HG03196 (cell line): ENCODE results near the gene MCM3AP.
"Not testable (repeated sequence)": the region's sequence is repeated elsewhere in the genome, so short reads cannot be mapped to it uniquely, and the experiment has no call there.

Source experiments
- ATAC-seq: cut with Tn5 transposase; IDR thresholded peaks from one replicate; pipeline ENCODE4 v1.9.1; 2021; ENCODE audit not compliant: unreplicated experiment

Gene MCM3AP

DNA sequence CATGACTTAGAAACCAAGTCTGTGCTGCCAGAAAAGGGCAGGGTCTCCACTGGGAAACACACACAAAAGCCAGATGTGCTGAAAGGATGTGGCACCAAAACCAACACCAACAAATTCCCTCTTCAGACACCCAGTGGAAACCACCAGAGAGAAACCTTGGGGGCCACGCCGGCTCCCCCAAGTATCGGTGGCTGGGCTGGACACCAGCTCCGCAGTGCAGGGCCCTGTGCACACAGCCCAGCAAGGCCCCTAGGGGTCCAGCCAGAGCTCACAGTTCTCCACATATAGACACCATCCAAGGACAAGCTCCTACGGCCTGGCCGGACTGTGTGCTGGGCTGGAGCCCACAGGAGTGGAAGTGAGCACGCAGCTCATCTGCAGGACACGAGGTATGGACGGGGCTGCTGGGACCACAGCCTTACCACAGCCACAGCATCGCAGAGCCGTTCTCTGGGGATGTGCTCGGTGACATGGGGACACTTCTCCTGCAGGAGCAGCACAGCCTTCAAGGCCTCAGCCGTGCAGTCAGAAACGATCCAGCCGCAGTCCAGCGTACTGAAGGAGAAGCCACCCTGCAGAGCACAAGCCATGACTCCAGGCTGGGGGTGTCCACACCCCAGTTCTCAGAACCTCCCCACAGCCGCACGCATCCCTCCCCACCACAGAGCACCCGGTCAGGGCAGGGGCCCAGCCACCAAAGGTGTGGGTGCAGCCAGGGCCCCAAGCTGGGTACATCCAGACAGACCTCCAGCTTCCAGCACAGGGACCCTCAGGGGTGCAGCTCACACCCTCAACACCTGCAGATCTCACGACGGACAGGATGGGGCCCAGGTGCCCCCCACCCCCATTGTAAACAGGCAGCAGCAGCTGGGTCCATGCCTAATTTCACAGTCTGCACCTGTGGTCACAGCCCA, 78.1 kb downstream of the MCM3AP start:
- ATAC-seq = no peak

DNA sequence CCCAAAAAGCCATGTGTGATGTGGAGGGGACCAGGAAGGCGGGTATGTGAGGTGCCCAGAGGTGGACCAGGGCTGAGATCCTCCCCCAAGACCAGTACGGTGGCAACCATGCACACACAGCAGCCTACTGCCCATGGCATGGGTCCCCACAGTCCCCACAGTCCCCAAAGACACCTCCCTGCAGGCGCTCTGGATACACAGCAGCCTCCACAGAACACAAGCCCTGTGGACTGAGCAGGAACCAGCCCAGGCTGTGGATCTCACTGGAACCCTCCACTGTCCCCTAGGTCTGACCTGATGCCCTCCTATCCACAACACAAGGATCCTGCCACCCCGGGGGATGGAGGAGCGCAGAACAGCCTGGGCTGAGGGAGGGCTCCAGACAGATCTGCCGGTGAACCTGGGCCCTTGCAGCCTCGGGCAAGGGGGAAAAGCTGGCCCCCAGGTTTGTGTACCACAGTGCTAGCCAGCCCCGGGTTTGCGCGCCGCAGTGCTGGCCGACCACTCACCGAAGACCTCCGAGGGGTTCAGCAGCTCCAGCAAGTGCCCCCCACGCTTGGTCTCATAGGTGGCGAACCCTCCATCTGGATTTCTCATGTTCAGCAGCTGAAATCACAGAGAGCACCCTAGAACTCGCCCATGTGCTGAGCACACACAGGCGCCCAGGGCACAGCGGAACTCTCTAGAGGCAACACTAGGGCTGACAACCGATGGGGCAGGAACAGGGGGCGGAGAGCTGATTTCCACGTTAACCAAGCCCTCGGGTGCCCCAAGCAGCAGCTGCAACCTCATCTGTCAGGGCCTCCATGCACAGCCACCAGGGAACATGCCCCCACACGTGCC, 79.0 kb downstream of the MCM3AP start:
- no peak for ATAC-seq

DNA sequence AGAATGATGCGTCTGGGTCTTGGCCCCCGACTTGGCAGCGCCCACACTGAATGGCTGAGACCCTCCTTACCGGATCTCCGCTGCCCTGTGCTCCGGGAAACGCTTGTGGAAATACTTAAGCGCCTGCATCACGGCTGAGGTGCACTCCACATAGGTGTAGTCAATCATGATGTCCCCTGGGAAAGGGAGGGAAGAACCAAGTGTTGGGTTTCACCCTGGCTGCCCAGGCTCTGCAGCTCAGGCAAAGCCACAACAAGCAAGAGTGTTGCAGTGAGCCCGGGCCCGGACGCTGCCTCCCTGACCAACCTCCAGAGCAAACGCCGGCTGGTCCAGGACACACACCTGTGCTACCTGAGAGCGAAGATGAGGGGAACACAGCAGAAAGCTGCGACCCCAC, 79.6 kb downstream of the MCM3AP start:
- ATAC-seq = no peak

DNA sequence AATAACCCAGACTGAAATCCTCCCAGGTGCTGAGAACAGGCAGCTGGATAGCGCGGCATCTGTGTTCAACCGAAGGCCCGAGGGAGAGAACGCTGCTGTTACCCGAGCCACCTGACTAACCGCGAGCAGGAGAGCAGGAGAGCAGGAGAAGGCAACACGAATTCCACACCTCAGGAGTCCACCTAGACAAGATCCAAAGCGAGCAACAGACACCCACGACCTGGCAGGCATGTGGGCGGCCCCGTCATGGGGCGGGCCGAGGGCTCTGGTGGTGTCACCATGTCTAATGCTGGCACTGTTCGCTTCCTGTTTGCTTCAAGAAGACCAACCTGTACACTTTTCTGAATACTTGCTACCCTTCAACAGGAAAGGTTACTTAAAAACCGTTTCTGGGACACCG, 80.2 kb downstream of the MCM3AP start:
- no peak for ATAC-seq

DNA sequence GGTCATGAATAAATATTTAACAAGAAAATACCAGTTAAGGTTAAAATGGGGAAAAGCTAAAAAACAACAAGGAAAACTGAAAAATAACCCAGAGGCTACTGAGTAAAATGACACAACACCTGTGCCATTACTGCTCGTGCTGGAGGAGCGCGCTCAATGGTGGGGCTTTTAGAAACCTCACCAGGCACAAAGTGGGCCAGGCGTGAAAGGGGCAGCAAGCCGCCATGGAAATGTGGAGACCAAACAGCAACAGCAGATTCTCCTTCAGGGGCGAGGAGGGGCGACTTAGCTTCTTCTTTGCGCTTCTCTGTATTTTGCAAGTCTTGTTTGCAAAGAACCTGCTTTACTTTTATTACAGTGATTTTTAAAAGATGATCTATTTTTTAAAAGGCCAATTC, 82.2 kb downstream of the MCM3AP start:
- ATAC-seq = no peak

DNA sequence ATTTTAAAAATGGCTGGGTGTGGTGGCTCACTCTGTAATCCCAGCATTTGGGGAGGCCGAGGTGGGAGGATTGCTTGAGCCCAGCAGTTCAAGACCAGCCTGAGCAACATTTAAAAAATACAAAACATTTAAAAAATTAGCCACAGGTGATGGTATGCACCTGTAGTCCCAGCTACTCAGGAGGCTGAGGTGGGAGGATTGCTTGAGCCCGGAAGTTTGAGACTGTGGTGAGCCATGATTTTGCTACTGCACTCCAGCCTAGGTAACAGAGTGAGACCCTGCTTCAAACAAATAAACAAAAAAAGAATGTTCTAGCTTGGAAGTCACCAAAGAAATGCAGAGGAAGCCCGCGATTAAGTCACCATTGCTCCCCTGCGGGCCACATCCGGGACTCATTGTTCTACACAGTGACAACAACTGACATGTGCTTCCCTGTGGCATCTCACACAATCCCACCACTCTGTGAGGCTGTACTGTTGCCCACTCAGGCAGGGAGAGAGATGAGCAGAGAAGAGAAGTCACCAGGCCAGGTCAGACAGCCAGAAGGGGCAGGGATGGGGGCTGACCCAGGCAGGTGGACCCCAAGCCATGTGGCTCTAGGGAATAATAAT, 82.7 kb downstream of the MCM3AP start:
- ATAC-seq = no peak

DNA sequence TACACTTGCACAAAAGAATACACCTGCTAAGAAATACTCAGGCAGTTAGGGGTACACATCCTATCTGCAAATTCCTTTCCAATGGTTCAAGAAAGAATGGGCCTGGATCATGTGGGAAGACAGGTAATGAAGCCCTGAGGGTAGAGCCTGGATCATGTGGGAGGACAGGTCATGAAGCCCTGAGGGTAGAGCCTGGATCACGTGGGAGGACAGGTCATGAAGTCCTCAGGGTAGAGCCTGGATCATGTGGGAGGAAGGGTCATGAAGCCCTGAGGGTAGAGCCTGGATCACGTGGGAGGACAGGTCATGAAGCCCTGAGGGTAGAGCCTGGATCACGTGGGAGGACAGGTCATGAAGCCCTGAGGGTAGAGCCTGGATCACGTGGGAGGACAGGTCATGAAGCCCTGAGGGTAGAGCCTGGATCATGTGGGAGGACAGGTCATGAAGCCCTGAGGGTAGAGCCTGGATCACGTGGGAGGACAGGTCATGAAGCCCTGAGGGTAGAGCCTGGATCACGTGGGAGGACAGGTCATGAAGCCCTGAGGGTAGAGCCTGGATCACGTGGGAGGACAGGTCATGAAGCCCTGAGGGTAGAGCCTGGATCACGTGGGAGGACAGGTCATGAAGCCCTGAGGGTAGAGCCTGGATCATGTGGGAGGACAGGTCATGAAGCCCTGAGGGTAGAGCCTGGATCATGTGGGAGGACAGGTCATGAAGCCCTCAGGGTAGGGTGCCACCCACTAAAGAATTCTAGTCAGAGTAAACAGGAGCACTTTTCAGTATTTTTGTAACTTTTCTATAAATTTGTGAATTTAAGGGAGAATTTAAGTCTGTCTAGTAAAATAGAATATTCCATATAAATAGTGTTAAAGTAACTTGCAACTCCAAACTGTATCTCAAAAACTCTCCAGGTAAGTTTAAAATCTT, 84.3 kb downstream of the MCM3AP start:
- ATAC-seq = not testable (repeated sequence)

DNA sequence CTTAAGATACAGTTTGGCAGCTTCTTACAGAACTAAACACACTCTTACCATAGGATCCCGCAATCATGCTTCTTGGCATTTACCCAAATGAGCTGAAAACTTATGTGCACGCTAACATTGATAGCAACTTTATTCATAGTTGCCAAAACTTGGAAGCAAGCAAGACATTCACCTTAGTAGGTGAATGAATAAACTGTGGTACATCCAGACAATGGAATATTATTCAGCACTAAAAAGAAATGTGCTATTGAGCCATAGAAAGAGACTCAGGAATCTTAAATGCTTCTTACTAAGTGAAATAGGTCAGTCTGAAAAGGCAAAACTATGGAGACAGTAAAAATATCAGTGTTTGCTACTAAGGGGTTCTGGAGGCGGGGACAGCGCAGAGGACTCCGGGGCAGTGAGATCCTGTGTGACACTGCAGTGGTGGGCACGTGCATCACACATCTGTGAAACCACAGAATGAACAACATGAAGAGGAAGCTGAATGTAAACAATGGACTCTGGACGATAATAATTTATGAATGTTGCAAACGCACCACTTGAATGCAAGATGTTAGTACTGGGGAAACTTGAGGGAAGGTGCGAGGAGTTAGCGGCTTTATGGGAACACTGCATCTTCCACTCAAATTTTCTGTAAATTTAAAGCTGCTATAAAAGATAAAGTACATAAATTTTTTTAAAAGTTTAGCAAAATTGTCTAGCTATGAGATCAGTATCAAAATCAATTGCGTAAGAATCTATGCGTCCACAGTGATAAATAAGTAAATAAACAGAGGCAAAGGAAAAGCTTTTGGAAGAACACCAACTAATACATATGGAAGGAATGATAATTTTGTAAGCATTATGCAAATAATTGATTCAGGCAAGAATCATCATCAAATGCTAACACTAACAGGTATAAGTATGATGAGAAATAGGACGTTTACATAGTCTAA, 85.7 kb downstream of the MCM3AP start:
- ATAC-seq = no peak

DNA sequence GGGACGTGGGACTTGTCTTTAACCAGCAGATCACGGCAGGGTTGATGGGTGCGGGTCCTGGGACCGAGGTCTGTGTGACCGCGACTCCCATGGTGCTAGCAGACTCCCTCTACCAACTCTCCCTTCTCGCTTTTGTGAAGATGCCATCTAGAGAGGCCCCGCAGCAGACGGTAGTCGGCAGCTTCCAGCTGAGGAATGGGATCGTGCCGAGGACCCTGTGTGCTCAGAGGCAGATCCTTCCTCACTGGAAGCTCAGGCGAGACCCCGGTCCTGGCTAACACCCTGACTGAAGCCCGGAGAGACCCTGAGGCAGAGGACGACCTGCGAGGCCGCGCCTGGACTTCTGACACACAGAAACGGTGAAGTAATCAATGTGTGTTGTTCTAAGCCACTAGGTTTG, 88.7 kb downstream of the MCM3AP start:
- ATAC-seq = no peak

DNA sequence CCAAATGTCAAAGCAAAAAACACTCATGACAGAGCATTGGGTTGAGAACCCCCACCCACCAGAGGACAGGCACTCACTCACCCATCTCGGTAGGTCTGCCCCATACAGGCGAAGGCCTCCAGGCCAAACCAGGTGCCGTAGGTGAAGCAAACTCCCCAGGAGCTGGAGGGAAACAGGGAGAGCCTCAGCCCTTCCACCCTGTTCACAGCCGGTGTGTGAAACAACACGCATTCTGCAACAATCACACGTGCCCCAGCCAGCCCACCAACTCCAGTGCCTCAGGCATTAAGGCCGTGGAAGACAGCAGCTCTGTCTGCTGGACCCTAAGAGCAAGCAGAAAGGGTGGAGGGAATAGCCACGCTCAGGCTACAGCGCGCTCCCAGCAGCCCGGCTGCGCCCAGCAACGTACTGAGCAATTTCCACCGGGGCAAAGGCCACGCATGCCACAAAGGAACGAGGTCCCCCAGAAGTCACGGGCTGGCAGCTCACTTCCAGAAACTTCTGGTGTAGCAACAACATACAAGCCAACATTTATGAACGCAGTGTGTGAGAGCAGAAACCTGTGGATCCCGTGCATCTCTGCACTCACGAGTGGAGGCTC, 89.7 kb downstream of the MCM3AP start:
- no peak for ATAC-seq

DNA sequence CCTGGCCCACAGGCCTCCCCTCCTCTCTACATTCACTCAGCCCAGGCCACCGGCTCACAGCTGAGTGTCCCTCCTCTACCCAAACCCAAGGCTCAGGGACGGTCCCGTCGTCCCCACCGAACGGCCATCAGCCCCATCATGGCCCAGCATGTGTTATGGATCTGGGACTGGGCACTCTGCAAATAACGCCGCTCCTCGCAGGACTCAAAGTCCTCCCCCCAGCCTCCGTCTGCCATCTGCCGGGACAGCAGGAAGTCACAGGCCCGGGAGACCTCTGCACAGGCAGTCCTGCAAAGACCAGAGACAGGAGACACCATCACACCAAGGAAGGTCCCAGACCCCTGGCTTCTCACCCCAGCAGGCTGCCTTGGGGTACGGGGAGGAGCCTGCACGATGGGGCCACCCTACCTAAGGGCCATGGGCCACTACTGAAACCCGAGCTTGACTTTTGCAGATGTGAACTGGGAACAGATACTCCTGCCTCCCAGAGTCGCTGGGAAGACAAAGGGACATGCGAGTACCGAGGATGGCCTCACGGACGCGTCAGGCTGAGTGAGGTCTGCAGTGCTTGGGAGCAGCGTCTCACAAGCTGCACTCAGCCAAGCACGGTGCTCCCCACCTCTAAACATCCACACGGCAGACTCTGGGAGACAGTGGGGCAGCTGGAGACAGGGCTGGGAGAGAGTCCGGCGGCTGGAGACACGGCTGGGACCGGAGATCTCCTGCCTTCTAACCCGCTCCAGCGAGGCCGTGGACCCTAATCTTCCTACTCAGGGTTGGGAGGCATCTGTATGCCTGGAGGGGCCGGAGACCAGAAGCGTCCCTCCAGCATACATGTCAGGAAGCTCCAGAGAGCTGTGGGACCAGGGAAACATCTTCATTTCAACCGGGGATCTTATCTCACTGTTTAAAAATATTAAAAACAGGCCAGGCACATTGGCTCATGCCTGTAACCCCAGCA, 90.8 kb downstream of the MCM3AP start:
- no peak for ATAC-seq

DNA sequence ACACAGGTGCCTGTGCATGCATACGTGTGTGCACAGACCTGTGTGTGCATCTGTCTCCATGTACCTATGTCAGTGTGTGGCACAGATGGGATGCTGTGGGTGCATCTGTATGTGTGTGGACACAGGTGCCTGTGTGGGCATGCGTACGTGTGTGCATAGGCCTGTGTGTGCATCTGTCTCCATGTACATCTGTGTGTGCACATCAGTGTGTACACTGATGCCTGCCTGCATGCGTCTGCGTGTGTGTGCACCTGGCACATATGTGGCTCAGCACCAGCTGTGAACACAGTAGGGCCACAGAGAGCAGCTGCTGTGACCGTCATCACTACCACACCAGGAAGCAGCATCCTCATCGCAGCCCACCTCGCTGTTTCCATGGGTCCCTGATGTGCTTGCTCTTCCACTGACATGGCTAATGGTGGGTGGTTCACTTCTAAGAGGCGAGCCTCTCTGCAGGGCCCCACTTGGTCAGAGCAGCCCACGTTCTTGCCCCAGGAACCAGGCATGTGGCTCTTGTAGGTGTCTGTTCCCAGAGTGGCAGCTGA, 91.5 kb downstream of the MCM3AP start:
- no peak for ATAC-seq

DNA sequence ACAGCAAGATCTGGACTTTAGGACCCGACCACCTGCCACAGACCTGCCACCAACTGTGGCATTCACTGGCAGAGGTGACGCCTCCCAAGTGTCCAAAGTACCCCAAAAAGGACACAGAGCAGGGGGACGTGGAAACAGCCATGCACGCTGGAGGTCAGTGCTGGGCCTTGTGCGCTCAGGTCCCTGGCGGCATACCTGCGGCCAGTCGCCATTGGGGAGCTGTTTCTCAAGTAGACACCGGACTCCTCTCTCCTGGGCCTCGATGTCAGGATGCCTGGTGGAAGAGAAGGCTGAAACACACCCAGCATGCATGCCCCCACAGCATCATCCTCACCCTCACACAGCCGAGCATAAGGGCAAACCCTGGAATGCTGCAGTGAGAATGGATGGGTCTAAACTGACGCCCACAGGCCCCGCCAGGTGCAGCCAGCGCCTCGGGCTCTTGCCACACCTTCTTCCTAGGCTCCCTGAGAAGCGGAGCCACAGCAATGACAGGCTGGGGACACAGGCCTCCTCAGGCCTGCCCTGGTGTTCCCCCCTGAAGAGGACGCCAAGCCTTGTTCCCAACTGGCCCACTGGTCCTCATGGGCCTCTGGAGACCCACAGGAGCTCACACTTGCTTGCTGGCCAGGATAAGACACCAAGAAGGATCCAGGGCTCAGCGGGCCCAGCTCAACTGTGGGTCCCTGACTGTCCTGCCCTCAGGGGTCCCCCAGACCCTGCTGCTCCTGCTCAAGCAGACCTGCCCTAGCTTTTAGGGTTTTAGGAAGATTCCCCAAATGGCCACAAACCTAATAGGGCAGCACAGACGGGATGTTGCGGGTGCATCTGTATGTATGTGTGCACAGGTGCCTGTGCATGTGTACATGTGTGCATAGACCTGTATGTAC, 93.5 kb downstream of the MCM3AP start:
- no peak for ATAC-seq

DNA sequence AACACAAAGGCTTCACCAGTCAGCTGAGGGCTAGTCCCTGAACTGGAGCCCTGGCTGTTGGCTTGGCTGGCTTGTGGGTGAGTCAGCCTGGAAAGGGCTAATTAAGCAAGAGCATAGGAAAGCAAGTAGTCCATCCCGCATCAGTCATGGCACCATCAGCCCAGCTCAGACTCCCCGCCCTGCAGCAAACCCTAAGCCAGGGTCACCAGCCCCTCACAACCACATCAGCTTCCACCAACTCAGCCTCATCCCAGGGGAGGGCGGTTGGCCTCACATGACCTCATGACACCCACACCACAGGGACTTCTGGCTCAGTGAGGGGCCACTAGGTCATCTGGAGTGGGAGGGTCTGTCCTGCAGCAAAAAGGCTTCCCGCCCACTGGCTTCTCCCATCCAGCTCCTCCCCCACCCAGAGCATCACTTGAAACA, 94.1 kb downstream of the MCM3AP start:
- ATAC-seq = no peak

DNA sequence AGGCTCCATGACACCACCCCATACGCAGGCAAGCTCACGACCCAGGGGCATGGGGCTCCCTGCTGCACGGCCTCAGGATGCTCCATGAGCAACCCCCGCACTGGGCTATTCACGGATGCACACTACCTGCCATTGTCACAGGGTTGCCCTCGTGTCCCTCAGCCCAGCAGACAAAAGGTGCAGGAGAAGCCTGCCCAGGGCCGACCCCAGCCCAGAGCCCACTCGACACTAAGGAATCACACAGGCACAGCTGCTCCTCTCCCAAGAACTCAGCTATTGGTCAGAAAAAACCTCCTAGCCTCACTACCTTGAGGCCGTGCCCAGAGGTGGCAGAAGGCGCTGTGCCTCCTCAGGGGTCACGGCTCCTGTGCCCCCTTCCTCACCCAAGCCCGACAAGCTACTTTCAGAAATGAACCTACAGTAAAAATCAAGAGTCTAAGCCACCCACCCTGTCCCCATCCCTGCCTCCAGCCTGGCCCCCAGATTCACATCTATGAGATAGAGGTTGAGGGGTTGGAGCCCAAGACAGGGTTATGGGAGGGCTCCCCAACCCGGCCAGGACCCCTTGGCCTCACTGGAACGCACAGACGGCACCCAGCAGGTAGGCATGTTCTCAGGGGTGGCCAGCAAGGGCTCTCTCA, 94.8 kb downstream of the MCM3AP start:
- ATAC-seq = no peak

DNA sequence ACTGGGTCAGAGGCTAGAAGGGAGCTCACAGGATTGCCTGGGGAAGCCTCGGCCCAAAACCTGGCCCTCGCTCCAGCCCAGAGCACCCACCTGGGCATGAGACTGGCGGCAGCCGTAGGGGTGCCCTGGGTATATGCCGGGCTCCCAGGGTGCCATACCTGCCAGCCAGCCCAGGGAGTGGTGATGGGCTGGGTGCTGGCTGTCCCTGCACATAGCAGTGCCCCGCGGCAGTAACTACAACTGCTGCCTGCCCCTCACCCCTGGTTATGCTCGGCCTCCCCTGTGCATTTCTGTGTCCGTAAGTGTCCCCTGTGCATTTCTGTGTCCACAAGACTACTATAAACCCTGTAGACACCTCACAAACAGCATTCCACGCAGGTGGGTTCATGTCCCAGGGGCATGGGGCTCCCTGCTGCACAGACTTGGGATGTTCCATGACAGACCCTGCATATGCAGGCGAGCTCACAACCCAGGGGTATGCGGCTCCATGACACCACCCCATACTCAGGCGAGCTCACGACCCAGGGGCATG, 95.4 kb downstream of the MCM3AP start:
- no peak for ATAC-seq
